Astrocyte of the spinal cord (primary cell): Measurements from ENCODE around the gene CLDN19.

Experiments used
- DNase-seq: peaks from one replicate; pipeline ENCODE4 v3.0.0; 2011; ENCODE audit warnings: low read depth, low spot score
- H3K4me3 ChIP-seq: 2 replicates; pipeline ENCODE4 v1.5.1; 2011; ENCODE audit warnings: low read depth, mild to moderate bottlenecking, low read length, moderate library complexity
- in situ Hi-C: cut with HindIII; loops from 2 replicates; pipeline ENCODE4 v1.10.0; 2017; ENCODE audit warnings: low sequenced_read_pairs
- TF ChIP-seq, protein P1 (sequence below): IDR thresholded peaks from 2 replicates; pipeline ENCODE4 v1.5.1; 2012; ENCODE audit warnings: low read depth, mild to moderate bottlenecking, low read length, inconsistent platforms

Gene CLDN19

DNA sequence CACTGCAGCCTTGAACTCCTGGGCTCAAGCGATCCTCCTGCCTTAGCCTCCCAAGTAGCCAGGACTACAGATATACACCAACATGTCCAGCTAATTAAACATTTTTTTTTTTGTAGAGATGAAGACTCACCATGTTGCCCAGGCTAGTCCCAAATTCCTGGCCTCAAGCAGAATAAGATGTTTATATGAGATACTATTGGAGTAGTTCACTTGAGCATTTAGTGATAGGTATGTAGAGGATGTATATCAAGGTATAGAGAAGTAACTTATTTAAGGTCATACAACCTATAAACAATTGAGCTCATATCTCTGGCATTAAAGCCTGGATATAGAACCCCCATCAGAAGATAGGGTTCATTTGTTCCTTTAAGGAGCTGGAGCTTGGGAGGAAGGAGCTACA is 40.1 kb upstream of the CLDN19 start:
- H3K4me3 ChIP-seq: no peak overlapping the region
- TF ChIP-seq, protein P1, sequence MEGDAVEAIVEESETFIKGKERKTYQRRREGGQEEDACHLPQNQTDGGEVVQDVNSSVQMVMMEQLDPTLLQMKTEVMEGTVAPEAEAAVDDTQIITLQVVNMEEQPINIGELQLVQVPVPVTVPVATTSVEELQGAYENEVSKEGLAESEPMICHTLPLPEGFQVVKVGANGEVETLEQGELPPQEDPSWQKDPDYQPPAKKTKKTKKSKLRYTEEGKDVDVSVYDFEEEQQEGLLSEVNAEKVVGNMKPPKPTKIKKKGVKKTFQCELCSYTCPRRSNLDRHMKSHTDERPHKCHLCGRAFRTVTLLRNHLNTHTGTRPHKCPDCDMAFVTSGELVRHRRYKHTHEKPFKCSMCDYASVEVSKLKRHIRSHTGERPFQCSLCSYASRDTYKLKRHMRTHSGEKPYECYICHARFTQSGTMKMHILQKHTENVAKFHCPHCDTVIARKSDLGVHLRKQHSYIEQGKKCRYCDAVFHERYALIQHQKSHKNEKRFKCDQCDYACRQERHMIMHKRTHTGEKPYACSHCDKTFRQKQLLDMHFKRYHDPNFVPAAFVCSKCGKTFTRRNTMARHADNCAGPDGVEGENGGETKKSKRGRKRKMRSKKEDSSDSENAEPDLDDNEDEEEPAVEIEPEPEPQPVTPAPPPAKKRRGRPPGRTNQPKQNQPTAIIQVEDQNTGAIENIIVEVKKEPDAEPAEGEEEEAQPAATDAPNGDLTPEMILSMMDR: no peak
- DNase-seq: no peak
- in situ Hi-C loops: no loop called here

GRCh38 chr1:42779725-42780124 is 39.7 kb upstream of the CLDN19 start:
- TF ChIP-seq, protein P1: no peak
- no peak overlapping the region for H3K4me3 ChIP-seq
- in situ Hi-C loops: no loop called here
- no peak for DNase-seq

- H3K4me3 ChIP-seq: no peak overlapping the region
- DNase-seq: peak; percentile 25
- TF ChIP-seq, protein P1: peak; percentile 79
- in situ Hi-C loops: no loop called here
These were observed 37.8 kb upstream of the CLDN19 start for GRCh38 chr1:42777852-42778251.

DNA sequence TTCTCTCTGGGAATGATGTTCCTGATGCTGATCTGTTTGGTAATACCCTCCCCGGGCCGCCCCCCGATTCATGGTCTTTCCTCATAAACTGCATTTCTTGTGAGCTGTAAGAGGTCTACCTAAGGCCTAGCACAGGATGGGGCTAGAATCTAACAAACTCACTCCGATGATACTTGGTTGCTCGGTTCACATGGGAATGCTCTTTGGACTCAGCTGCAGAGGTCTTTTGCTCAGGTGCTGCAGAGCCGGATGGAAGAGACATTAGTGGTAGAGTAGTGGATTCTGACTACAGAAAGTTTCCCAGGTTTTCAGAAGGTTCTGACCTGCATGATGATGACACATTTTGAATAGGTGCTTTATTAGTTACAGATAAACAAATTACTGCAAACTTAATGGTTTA is 36.5 kb upstream of the CLDN19 start:
- no peak for DNase-seq
- in situ Hi-C loops: no loop called here
- no peak overlapping the region for H3K4me3 ChIP-seq
- TF ChIP-seq, protein P1: no peak

GRCh38 chr1:42774928-42775526 is 35.0 kb upstream of the CLDN19 start:
- DNase-seq: no peak
- in situ Hi-C loops: no loop called here
- H3K4me3 ChIP-seq: no peak overlapping the region
- TF ChIP-seq, protein P1: no peak

DNA sequence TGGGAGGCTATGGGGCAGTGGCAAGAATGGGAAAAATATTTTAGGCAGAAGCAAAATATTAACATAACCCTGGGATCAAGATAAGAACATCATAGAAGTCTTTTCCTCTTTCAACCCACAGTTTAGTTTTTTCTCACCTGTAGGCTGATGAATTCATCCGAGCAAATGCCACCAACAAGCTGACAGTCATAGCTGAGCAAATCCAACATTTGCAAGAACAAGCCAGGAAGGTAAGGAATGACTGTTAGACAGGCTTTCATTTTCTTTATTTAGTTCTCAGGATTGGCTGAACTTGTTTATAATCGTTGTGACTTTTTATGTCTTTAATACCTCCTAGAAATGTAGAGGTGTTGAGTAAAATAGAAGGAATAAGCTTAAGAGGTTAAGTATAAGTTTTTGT is 33.4 kb upstream of the CLDN19 start:
- H3K4me3 ChIP-seq: no peak overlapping the region
- TF ChIP-seq, protein P1: no peak
- no peak for DNase-seq
- in situ Hi-C loops: no loop called here

GRCh38 chr1:42769811-42770210 is 29.8 kb upstream of the CLDN19 start:
- in situ Hi-C loops: no loop called here
- TF ChIP-seq, protein P1: no peak
- DNase-seq: no peak
- no peak overlapping the region for H3K4me3 ChIP-seq
